CMK (cell line): Measurements from ENCODE around the gene NFIB.

Experiments
- DNase-seq: peaks from one replicate; pipeline ENCODE4 v3.0.0-alpha.2; 2010; ENCODE audit warnings: low read depth

NFIB gene

GRCh38 chr9:14313951-14314423 lies at the start of gene NFIB:
TSS of gene NFIB (minus strand) at chr9:14314141. CDS start at chr9:14313511, 630 bp downstream.
- DNase-seq: no peak

- no peak for DNase-seq
These were observed 48.2 kb upstream of the NFIB start for GRCh38 chr9:14362175-14362574.

- DNase-seq: no peak
These were observed 47.1 kb upstream of the NFIB start for GRCh38 chr9:14361074-14361473.

- no peak for DNase-seq
These were observed 44.6 kb upstream of the NFIB start for GRCh38 chr9:14358523-14358922.

- no peak for DNase-seq
These were observed 42.7 kb upstream of the NFIB start for GRCh38 chr9:14356351-14357265.

- no peak for DNase-seq
These were observed 40.3 kb upstream of the NFIB start for GRCh38 chr9:14354201-14354600.

GRCh38 chr9:14353222-14354056 lies 39.5 kb upstream of the NFIB start:
- DNase-seq: peak; percentile 8

- no peak for DNase-seq
These were observed 38.6 kb upstream of the NFIB start for GRCh38 chr9:14352503-14352902.

GRCh38 chr9:14351221-14351836 lies 37.4 kb upstream of the NFIB start:
- no peak for DNase-seq

GRCh38 chr9:14350754-14351153 lies 36.8 kb upstream of the NFIB start:
- DNase-seq: no peak

- no peak for DNase-seq
These were observed 36.4 kb upstream of the NFIB start for GRCh38 chr9:14350349-14350728.

GRCh38 chr9:14349447-14350348 lies 35.8 kb upstream of the NFIB start:
- DNase-seq: no peak

GRCh38 chr9:14349146-14349446 lies 35.2 kb upstream of the NFIB start:
- no peak for DNase-seq

GRCh38 chr9:14348373-14349145 lies 34.6 kb upstream of the NFIB start:
- no peak for DNase-seq

GRCh38 chr9:14348123-14348372 lies 34.1 kb upstream of the NFIB start:
- no peak for DNase-seq

- no peak for DNase-seq
These were observed 33.6 kb upstream of the NFIB start for GRCh38 chr9:14347406-14348122.

- no peak for DNase-seq
These were observed 33.0 kb upstream of the NFIB start for GRCh38 chr9:14346811-14347405.

- no peak for DNase-seq
These were observed 32.4 kb upstream of the NFIB start for GRCh38 chr9:14346231-14346791.

- DNase-seq: no peak
These were observed 31.7 kb upstream of the NFIB start for GRCh38 chr9:14345354-14346230.
